Limb (tissue), 2 donors: ENCODE data around the gene KIF6.
A peak's percentile ranks its signal among the peaks of the same experiment; 100 is the strongest.

ENCODE experiments used
- DNase-seq, 2 donors: peaks; one replicate each; pipeline ENCODE4 v3.0.0-alpha.2; 2016; ENCODE audit errors: extremely low spot score in 2 of 2

KIF6 gene

GRCh38 chr6:39328066-39328465, 397.1 kb downstream of the KIF6 start:
- no peak for DNase-seq

GRCh38 chr6:39327507-39327906, 397.7 kb downstream of the KIF6 start:
- DNase-seq = no peak

DNA sequence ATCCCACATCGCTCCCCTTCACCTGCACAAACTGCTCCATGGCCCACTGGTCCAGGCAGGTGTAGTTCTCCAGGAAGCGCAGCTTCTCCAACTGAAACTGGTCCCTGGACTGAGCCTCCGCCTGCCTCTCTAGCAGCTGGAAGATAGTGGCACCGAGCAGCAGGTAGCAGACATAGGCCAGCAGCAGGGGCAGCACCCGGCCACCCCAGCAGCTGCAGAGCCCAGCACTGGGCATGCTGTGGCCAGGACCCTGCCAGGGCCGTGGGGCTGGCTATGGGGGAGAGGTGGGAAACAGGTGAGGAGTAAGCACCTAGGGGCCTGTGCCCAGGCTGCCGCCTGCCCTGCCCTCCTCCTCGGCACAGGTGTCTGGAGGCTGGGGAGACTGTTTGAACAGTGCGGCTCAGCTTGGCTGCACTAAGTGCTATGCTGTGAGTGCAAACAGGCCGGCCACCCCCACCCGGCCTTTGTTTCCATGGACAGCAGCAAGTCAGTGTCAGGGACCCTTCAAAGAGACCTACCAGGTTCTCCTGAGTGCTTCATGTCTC, 402.8 kb downstream of the KIF6 start, which contains the start of gene KCNK16:
TSS of gene KCNK16 (minus strand) at position 397 of the 545 bp plus-strand sequence. CDS start at position 235, 162 bp downstream.
- no peak for DNase-seq

- no peak for DNase-seq
Measured at GRCh38 chr6:39321761-39322160, 403.4 kb downstream of the KIF6 start.

DNA sequence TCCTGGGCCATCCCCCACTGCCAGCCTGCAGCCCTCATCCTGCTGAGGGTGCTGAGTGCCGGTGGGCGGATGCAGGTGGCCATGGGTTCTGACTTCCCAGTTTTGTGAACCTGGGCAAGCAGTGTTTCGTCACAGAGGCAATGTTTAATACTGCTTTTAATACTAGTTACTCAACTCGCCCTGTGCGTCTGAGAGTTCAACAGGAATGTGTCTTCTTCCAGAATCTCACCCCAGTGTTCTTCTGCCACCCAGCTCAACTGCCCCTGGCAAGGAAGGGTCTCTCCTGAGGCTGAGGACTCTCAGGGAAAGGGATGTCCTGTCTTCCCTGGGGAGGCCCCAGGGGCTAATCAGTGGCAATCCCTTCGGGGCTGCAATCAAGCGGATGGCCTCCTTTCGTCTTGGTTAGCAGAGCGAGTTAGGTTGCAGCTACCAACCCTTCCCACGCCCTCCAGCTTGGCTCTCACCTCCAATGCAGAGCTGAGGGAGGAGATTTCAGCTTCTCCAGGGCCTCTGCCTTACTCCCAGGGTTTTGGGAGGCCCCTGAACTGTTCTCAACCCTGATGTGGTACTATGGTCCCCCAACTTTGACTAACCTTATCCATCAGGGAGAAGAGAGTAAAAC, 404.7 kb downstream of the KIF6 start:
- no peak for DNase-seq

GRCh38 chr6:39319621-39320362, 405.4 kb downstream of the KIF6 start:
- DNase-seq = no peak

- no peak for DNase-seq
Measured at GRCh38 chr6:39317256-39317655, 408.0 kb downstream of the KIF6 start.

GRCh38 chr6:39314273-39314795, 410.9 kb downstream of the KIF6 start, which contains the start of gene KCNK17:
Gene KCNK17 (minus strand): TSS chr6:39314419. CDS start chr6:39314320, 99 bp downstream.
- DNase-seq = no peak

- no peak for DNase-seq
Measured at GRCh38 chr6:39313526-39314272, 411.5 kb downstream of the KIF6 start.

DNA sequence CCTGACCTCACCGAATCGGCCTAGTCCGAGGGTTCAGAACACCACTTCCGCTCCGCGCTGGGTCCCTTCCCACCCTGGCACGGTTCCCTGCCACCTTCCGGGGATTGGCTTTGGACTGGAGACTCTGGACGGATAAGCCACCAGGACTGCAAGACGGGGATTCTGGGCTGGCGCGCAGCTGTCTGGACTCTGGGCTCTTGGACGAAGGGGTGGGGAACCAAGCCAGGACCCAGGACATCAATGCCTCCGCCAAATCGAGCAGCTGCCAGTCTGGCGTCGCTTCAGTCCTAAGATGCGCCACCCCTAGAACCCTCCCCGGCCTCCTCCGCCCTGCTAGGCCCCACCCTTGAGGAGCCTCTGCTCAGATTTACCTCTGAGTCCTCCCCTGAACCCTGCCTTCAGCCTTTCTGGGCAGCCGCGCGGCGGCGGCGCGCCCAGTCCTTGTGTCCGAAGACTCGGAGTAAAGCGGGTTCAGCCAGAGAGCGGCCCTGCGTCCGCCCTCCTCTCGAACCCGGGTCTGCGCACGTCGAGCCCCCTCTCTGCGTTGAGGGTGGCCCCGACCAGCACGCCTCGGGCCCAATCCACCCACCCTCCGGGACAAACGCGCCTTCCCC, 412.2 kb downstream of the KIF6 start:
- DNase-seq = no peak

DNA sequence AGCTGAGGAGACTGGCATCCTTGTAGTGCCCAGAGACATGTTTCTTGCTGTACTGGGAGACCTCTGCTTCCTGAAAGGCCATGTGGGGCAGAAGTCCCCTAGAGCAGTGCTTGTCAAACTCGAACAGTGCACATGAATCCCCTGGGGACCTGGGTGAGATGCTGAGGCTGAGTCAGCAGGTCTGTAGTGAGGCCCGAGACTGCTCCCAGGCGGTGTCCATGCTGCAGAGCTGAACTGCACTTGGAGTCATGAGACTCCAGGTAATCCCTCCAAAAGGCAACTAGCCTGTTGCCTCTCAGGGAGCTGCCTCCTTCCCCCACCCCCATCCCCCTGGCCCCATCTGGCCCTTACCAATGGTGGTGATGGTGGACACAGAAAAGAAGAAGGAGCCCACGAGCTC, 414.7 kb downstream of the KIF6 start:
- DNase-seq = no peak

DNA sequence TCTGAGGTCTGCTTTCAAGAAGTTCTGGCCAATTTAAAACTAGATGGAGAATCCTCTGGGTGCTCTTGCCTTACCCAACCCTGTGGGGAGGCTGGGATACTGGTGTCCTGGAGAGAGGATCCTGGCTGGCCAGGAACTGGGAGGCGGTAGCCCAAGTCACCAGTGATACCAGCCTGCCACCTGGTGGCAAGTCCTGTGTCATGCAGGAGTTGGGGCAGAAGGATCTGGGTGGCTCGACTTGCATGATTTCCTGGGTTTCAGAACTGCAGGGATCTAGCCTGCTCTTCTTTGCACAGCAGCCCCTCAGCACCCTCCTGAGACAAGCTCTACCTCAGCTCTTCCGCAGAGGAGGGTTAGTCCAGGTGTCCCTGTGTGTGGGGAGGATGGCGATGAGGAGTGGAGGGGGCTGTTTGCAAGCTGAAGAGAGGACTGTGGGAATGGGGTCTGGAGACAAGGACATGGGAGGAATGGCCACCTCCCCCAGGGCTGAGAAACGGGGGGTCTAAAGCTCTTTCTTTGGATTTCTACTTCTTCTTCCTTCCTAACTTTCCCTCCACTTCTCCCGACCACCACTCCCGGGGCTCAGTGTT, 415.2 kb downstream of the KIF6 start:
- DNase-seq = peak; percentile 14 to 77

- DNase-seq = no peak
Measured at GRCh38 chr6:39307462-39307861, 417.7 kb downstream of the KIF6 start.

DNA sequence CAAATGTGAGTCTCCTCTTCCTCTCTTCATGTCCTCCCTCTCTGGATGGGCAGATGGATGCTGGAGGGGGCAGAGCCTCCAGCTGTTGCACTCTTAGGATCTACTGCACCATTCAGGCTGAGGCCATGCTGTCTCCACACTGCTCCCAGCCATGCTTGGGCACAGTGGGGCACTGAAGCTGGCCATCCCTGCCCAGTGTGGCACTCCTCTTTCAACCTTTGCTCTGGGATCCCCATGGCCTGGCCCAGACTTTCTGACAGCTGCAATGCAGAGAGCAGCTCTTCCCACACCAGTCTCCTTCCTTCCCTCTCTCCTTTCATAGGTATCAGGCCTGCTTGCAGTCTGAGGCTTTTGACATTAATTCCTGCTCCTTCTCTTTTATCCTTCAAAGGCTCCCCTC, 420.3 kb downstream of the KIF6 start:
- no peak for DNase-seq

DNA sequence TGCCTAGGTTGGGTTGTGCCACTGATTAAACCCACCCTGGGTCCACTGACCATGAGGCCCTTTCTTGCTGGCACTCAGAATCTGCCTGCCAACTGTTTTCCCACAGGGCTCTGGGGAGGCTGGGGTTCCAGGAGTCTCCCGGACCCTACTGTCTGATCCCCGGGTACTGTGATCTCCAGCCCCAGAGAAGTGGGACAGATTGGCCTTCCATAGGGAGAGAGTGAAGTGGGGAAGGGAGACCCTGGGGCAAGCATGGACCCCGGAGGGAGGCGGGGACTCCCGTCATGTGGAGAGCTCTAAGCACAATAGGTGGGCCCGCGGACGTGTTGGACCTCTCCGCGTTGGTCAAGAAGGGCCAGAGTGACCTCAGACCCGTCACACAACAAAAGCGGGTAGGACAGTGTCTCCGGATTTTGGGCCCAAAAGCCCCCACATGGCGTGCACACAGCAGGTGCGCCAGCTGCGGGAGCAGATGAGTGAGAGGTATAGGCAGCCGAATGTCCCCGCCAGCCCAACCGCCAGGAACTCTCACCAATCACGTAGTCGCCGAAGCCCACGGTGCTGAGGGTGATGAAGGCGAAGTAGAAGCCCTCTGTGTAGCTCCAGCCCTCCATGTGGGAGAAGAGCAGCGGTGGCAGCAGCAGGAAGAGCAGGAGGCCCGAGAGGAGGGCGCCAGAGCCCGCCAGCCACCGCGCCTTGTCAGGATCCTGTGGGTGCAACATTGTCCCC, 421.6 kb downstream of the KIF6 start:
- DNase-seq = no peak

DNA sequence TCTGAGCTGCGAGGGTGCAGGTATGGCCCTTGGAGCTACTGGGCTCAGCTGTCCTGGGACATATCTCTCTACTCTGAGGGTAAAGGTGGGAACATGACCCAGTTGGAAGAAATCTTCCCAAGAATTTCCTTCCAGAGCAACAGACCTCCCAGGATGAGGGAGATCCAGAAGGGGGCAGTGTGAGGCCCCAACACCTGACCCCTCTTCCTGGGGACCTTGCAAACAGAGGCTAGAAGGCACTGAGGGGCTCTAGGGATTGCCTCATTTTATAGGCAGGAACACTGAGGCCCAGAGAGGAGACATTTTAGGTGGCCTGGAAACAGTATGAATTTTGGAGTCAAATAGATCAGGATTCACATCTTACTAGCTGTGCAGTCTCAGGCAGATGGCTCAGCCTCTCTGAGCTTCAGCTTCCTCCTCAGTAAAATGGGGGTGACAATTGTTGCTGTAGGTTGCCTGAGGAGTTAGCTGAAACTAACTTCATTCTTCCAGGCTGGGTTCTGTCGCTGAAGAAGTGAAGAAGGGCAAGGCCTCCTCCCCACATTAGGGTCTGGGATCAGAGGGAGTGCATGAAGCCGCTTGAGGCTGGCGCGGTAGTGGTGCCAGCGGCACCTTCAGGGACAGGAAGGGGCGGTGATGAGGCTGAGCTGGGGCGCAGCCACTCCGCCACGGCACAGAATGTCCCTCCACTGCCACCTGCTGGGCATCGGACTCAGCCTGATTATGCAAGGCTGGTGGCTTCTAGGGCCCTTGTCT, 422.4 kb downstream of the KIF6 start:
- peak; percentile 64 to 86 for DNase-seq

GRCh38 chr6:39302011-39302410, 423.2 kb downstream of the KIF6 start:
- DNase-seq = no peak

GRCh38 chr6:39301606-39302005, 423.6 kb downstream of the KIF6 start:
- no peak for DNase-seq

GRCh38 chr6:39300739-39301138, 424.5 kb downstream of the KIF6 start:
- DNase-seq = no peak
